UCSD-AML1 (cell line): ENCODE measurements around the gene CACNA1E.

Experiments used
- DNase-seq: peaks from one replicate; lab custom pipeline; 2025; ENCODE audit not compliant: unreplicated experiment; lab: John Stamatoyannopoulos, UW

Gene CACNA1E

GRCh38 chr1:181483285-181484195 is at the start of gene CACNA1E:
TSS of gene CACNA1E (plus strand) at chr1:181483517. CDS start at chr1:181483745, 228 bp downstream.
- no peak for DNase-seq

DNA sequence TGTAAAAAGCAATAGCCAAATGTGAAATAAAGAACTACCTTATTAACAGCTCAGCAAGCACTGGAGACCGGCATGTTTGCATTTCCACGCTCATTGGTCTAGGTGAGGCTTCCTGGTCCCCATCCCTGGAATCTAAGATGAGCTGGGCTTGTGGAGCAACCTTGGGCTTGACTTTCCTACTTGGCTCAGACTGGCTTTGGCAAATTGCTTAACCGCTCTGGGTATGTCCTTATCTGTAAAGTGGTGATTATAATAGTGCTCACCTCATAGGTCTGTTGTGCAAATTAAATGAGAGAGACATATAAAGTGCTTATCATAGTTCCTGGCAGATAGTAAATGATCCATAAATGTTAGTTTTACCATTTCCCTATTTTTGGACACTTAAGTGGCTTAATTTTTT is 49.4 kb upstream of the CACNA1E start:
- DNase-seq = no peak

GRCh38 chr1:181438013-181438412 is 45.3 kb upstream of the CACNA1E start:
- no peak for DNase-seq

DNA sequence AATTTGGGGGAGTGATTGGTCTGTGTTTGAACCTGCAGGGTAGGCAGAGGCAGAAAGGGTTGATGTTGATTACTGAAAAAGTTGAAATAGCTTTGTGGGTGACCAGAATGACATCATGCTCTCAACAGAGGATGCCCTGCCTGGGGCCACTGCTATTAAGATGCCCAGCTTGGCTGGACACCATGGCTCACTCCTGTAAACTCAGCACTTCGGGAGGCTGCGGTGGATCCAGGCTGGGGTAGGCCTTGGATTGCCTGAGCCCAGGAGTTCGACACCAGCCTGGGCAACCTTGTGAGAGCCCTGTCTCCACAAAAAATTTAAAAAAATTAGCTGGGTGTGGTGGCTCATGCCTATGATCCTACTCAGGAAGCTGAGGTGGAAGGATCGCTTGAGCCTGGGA is 42.8 kb upstream of the CACNA1E start:
- no peak for DNase-seq

- no peak for DNase-seq
These were observed 41.2 kb upstream of the CACNA1E start for GRCh38 chr1:181442181-181442525.

DNA sequence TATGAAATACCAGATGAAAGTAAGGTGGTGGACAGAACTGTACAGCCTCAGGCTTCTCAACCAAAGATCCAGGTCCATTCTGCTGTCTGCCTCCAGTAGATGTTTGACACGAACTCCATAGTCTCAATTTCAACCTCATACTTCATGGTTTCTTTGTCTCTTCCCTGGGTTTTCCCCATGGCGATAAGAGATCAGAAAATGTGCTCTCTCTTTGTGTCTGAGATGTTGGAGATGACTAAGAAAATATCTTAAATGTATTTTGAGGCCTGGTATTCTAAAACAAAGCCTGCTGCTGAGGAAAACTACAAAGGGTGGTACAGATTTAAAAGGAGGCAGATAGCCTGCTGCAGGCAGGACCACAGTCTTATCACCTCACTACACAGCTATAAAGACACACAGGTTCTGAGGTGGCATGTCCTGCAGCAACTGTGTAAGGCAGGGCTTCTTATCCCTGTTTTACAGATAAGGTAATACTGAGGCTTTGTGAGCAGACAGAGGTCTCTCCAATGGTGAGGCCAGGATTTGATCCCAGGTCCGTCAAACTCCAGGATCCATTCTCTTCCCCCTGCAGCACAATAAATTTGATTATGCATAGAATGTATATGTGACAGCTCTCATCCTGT is 40.0 kb upstream of the CACNA1E start:
- no peak for DNase-seq

DNA sequence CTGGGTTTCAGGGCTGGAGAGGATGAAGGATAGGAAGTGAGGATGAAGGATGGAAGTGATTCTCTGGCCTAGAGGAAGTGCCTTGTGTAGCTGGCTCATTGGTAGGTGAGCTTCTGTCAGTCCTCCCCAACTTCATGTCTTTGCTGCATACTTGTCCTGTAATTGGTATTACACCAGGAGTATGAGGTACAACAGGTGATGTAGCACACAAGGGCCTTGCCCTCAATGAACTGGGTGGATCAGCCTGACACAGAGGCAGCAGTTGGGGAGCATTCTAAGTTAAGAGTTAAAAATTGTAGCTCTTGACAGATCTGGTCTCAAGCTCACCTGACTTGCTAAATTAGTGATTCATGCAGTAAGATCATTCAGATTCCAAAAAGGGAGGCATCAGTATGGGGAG is 37.9 kb upstream of the CACNA1E start:
- DNase-seq = no peak

GRCh38 chr1:181448461-181448860 is 34.9 kb upstream of the CACNA1E start:
- no peak for DNase-seq

GRCh38 chr1:181451661-181452230 is 31.6 kb upstream of the CACNA1E start:
- no peak for DNase-seq

DNA sequence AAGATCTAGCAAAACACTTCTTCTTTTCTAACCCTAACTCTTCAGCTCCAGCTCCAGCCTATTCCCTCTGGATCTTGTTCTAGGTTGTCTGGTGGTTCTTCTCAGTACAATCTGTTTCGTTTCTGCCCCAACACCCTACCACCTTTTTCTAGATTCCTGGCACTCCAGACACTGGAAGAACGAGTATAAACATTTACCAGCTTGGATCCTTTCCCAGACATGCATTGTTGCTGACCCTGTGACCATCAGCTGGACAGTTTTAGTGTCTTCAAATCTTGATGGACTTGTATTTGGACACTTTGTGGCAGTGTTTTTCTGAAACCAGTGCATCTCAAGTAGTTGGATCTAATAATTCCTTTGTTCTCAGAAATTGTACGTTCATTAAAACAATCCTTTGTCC is 30.6 kb upstream of the CACNA1E start:
- DNase-seq = no peak

GRCh38 chr1:181453541-181454201 is 29.6 kb upstream of the CACNA1E start:
- no peak for DNase-seq

- DNase-seq = no peak
These were observed 26.8 kb upstream of the CACNA1E start for GRCh38 chr1:181456551-181456950.

DNA sequence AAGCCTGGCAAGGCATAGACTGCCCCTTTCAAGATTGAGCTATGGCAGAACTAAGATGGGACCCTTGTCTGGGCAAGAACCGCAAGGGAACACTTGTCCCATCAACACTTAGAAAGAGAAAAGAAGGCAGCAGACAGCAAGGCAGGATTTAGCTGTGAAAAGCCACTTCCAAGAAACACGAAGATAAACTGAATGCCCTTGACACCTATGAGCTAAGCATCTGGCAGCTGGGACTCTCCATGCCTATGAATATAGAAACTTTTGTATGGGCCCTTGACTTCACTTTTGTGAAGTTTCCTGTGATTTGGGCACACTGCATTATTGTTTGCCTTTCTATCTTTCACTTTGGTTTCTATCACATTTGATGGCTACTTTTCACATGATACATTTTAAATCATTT is 24.9 kb upstream of the CACNA1E start:
- DNase-seq = no peak

- DNase-seq = no peak
These were observed 24.2 kb upstream of the CACNA1E start for GRCh38 chr1:181459067-181459466.

DNA sequence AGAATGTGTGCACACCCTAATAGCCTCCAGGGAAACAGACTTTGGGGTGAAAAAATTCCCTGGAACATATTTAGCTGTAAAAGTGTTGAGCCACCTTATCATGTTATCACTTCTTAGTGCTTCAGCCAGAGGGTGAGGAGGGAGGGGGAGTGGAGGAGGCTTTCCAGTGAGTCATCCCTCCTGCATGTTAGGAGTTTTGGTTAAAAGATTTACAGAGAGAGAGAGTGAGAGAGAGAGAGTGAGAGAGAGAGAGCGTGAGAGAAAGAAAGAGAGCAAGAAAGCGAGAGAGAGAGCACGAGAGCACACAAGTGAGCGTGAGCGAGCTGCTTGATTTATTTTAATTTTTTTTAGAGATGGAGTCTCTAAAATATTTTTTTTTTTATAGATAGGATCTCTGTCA is 13.5 kb upstream of the CACNA1E start:
- DNase-seq = no peak

DNA sequence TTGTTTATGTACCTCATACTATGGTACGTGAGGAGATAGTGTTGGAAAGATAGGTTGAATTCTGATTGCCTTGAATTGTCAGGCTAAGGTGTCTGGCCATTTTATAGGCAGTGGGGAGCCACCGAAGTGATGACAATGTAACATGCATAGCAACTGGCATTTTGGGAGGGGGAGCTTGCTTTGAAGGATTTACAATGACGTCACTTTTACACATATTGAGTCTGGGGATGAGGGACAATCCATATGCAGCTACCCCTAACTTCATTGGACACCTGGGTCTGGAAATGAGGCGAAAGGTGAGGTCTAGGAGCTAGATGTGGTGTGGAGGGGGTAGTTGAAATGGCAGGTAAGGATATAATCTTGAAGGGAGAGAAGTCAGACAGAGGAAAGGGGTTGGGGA is 7.7 kb upstream of the CACNA1E start:
- DNase-seq = no peak

- DNase-seq = no peak
These were observed 6.7 kb upstream of the CACNA1E start for GRCh38 chr1:181476581-181476980.

DNA sequence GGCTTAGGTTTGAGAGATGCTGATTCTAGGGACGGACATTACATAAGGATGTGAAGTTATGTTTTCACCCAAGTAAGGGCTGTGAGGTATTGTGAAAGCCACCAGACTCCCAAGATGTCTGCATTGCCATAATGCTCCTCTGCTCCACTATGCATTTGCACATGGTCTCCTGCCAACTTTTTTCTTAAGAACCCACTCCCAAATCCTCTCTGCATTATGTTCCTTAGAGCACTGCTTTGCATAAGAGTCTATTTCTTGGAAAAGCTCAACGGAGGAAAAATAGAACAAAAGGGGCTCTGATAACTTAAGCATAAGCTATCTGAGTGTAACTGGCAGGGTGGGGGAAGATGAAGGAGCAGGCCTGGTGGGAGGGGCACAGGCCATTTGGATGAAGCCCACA is 5.0 kb upstream of the CACNA1E start:
- DNase-seq = no peak

- peak; percentile 28 for DNase-seq
These were observed 4.1 kb upstream of the CACNA1E start for GRCh38 chr1:181479137-181479745.

GRCh38 chr1:181482001-181482430 is 1.3 kb upstream of the CACNA1E start:
- DNase-seq = no peak
